Measurements from ENCODE around the gene RNASEH1. TPM values are rescaled to one million over a fixed set of nuclear protein-coding genes. Genes with fewer than 3 reads are reported as not detected.

The RNASEH1 gene
- total and polyA plus RNA-seq, 2 of the 13 experiments (the other 11 are each of a cell fraction or from before 2014, with no cell fraction given), result 14.5 to 57.4 TPM

DNA sequence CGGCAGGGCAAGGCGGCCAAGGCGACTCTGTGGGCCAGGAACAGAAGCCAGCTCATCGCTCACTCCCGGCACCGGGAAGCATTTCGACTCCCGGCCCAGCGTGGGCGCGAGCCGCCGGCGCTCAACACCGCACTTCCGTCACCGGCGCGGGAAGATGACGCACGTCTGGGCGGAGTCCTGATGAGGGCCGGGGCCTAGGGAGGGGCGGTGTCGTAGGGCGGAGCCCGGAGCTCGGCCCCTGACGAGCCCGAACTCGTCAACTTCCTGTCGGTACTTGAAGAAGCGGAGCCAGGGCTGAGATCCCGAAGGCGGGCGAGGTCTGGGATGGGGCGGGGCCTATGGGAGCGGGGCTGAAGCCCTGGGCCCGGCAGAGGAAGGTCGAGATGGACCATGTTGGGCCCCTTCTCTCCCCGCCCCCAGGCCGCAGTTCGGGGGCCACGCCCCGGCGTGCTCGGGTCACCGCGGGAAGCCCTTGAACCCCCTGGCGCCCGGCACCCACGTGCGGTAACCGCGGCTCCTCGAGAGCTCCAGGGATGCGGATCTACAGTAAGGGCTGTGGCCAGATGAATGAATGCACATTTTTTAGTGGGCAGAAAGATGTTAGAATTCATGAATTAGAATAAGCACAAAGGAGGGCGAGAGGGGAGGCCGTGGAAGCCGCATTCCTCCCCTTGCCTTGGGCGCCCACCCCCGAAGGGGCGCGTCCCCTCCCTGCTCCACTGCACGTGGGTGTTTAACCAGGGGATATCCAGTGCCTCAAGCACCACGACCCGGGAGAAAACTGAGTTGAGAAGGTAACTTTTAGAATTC, at the start of gene RNASEH1 (continued):
- TF ChIP-seq, protein P1, sequence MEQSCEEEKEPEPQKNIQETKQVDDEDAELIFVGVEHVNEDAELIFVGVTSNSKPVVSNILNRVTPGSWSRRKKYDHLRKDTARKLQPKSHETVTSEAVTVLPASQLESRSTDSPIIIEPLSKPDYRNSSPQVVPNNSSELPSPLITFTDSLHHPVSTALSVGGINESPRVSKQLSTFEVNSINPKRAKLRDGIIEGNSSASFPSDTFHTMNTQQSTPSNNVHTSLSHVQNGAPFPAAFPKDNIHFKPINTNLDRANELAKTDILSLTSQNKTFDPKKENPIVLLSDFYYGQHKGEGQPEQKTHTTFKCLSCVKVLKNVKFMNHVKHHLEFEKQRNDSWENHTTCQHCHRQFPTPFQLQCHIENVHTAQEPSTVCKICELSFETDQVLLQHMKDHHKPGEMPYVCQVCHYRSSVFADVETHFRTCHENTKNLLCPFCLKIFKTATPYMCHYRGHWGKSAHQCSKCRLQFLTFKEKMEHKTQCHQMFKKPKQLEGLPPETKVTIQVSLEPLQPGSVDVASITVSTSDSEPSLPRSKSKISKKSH (CRISPR knock-in tag; IDR thresholded peaks at IDR 0.05; ENCODE audit: borderline replicate concordance), result peak; percentile 89; the same call in 1 of the 2 replicates
- TF ChIP-seq NFE2 (CRISPR knock-in tag; IDR thresholded peaks at IDR 0.05) (0 out of 2 replicates have a peak, but pooled peaks have one; percentile 17), SMARCC2 (IDR thresholded peaks at IDR 0.05) (no peak), ZBTB2 (CRISPR knock-in tag; IDR thresholded peaks at IDR 0.05; ENCODE audit: low read depth) (peak; percentile 94), ZNF460 (CRISPR knock-in tag; IDR thresholded peaks at IDR 0.05; ENCODE audit: borderline replicate concordance) (no peak), CREB1 (IDR thresholded peaks at IDR 0.05) (peak; percentile 99), CREB1 (CRISPR knock-in tag; IDR thresholded peaks at IDR 0.05) (peak; percentile 99), ZNF777 (CRISPR knock-in tag; IDR thresholded peaks at IDR 0.05) (peak; percentile 76), ZNF792 (CRISPR knock-in tag; IDR thresholded peaks at IDR 0.05) (peak; percentile 89; the same call in 1 of the 2 replicates), CREM (IDR thresholded peaks at IDR 0.05) (peak; percentile 98), CREM (CRISPR knock-in tag; IDR thresholded peaks at IDR 0.05) (peak; percentile 92), ZNF512 (CRISPR knock-in tag; IDR thresholded peaks at IDR 0.05) (0 out of 2 replicates have a peak, but pooled peaks have one; percentile 20), ZNF446 (CRISPR knock-in tag; IDR thresholded peaks at IDR 0.05) (peak; percentile 98), ZNF136 (CRISPR knock-in tag; IDR thresholded peaks at IDR 0.05; ENCODE audit: low read depth) (peak; percentile 84), MEIS1 (CRISPR knock-in tag; IDR thresholded peaks at IDR 0.05; ENCODE audit: borderline replicate concordance) (peak; percentile 96; the same call in 1 of the 2 replicates), ZFX (CRISPR knock-in tag; IDR thresholded peaks at IDR 0.05; ENCODE audit: low read depth) (peak; percentile 99), MAZ (IDR thresholded peaks at IDR 0.05; ENCODE audit: borderline replicate concordance, low read depth, low read length) (peak; percentile 62; the same call in 1 of the 2 replicates), MAZ (CRISPR knock-in tag; IDR thresholded peaks at IDR 0.05; ENCODE audit: low read depth) (peak; percentile 97), HOXD1 (CRISPR knock-in tag; IDR thresholded peaks at IDR 0.05) (peak; percentile 53; the same call in 1 of the 2 replicates), GTF2F1 (IDR thresholded peaks at IDR 0.05; ENCODE audit: low read length) (no peak), ZFP41 (CRISPR knock-in tag; IDR thresholded peaks at IDR 0.05; ENCODE audit: borderline replicate concordance) (peak; percentile 83; the same call in 1 of the 2 replicates)
- TF ChIP-seq, protein P2, sequence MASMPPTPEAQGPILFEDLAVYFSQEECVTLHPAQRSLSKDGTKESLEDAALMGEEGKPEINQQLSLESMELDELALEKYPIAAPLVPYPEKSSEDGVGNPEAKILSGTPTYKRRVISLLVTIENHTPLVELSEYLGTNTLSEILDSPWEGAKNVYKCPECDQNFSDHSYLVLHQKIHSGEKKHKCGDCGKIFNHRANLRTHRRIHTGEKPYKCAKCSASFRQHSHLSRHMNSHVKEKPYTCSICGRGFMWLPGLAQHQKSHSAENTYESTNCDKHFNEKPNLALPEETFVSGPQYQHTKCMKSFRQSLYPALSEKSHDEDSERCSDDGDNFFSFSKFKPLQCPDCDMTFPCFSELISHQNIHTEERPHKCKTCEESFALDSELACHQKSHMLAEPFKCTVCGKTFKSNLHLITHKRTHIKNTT (CRISPR knock-in tag; IDR thresholded peaks at IDR 0.05), result no peak
- TF ChIP-seq, protein P3, sequence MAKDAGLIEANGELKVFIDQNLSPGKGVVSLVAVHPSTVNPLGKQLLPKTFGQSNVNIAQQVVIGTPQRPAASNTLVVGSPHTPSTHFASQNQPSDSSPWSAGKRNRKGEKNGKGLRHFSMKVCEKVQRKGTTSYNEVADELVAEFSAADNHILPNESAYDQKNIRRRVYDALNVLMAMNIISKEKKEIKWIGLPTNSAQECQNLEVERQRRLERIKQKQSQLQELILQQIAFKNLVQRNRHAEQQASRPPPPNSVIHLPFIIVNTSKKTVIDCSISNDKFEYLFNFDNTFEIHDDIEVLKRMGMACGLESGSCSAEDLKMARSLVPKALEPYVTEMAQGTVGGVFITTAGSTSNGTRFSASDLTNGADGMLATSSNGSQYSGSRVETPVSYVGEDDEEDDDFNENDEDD (CRISPR knock-in tag; IDR thresholded peaks at IDR 0.05; ENCODE audit: borderline replicate concordance), result peak; percentile 96

Measured in HepG2 (cell line).